WTC11 (cell line): ENCODE data around the gene CARD11. TPM values are rescaled to one million over a fixed set of nuclear protein-coding genes. Genes with fewer than 3 reads are reported as not detected.

Experiments
- CREB1 ChIP-seq: sonication (generic); formaldehyde crosslinking; IDR thresholded peaks from 2 replicates; pipeline ENCODE4 v1.8.0; 2023; ENCODE audit warnings: mild to moderate bottlenecking, missing genetic modification reagents
- FOXP1 ChIP-seq: sonication (generic); formaldehyde crosslinking; IDR thresholded peaks from 2 replicates; pipeline ENCODE4 v1.8.0; 2022; ENCODE audit warnings: missing genetic modification reagents, mild to moderate bottlenecking, moderate library complexity, borderline replicate concordance
- HMGA2 ChIP-seq: fragments of 250-450 bp; sonication (Bioruptor Pico); IDR thresholded peaks from 2 replicates; pipeline ENCODE4 v1.4.0; 2021; ENCODE audit warnings: mild to moderate bottlenecking, moderate library complexity
- IRF2 ChIP-seq: sonication (generic); formaldehyde crosslinking; IDR thresholded peaks from 2 replicates; pipeline ENCODE4 v1.8.0; 2022; ENCODE audit warnings: low read depth, missing genetic modification reagents, borderline replicate concordance
- JUN ChIP-seq: sonication (generic); formaldehyde crosslinking; IDR thresholded peaks from 2 replicates; pipeline ENCODE4 v1.8.0; 2023; ENCODE audit warnings: mild to moderate bottlenecking, missing genetic modification reagents
- KAT7 ChIP-seq: sonication (generic); formaldehyde crosslinking; IDR thresholded peaks from 2 replicates; pipeline ENCODE4 v1.8.1; 2023; ENCODE audit warnings: missing genetic modification reagents, mild to moderate bottlenecking, borderline replicate concordance
- MXD4 ChIP-seq: fragments of 250-450 bp; sonication (Bioruptor Pico); IDR thresholded peaks from 2 replicates; pipeline ENCODE4 v1.8.0; 2021; ENCODE audit warnings: mild to moderate bottlenecking, moderate library complexity, borderline replicate concordance
- NFATC4 ChIP-seq: fragments of 250-450 bp; sonication (Bioruptor Pico); IDR thresholded peaks from 2 replicates; pipeline ENCODE4 v1.9.0; 2021; ENCODE audit warnings: mild to moderate bottlenecking
- NFYB ChIP-seq: sonication (generic); formaldehyde crosslinking; conservative IDR thresholded peaks from 2 replicates; pipeline ENCODE4 v1.8.0; 2022; ENCODE audit warnings: low read depth, missing genetic modification reagents
- NR1H2 ChIP-seq: sonication (generic); formaldehyde crosslinking; IDR thresholded peaks from 2 replicates; pipeline ENCODE4 v1.9.0; 2021; ENCODE audit warnings: mild to moderate bottlenecking, moderate library complexity, missing genetic modification reagents
- NR2C2 ChIP-seq: sonication (generic); formaldehyde crosslinking; IDR thresholded peaks from 2 replicates; pipeline ENCODE4 v1.8.0; 2022; ENCODE audit warnings: mild to moderate bottlenecking, missing genetic modification reagents
- TEAD4 ChIP-seq: sonication (generic); formaldehyde crosslinking; IDR thresholded peaks from 2 replicates; pipeline ENCODE4 v1.8.0; 2022; ENCODE audit warnings: mild to moderate bottlenecking, missing genetic modification reagents
- ZBTB21 ChIP-seq: sonication (generic); formaldehyde crosslinking; IDR thresholded peaks from 2 replicates; pipeline ENCODE4 v1.8.1; 2023; ENCODE audit warnings: mild to moderate bottlenecking, missing genetic modification reagents, borderline replicate concordance
- ZNF138 ChIP-seq: sonication (generic); formaldehyde crosslinking; conservative IDR thresholded peaks from 2 replicates; pipeline ENCODE4 v1.8.1; 2022; ENCODE audit warnings: mild to moderate bottlenecking, moderate library complexity, missing genetic modification reagents
- total RNA-seq: library from RNA; stranded (reverse); gene quantifications from 3 replicates; pipeline ENCODE4 v1.2.3, GENCODE V29; 2021
- TF ChIP-seq, protein P1 (sequence below): sonication (generic); formaldehyde crosslinking; IDR thresholded peaks from 2 replicates; pipeline ENCODE4 v1.8.0; 2022; ENCODE audit warnings: mild to moderate bottlenecking, missing genetic modification reagents
- TF ChIP-seq, protein P2 (sequence below): sonication (generic); formaldehyde crosslinking; IDR thresholded peaks from 2 replicates; pipeline ENCODE4 v1.8.0; 2022; ENCODE audit warnings: mild to moderate bottlenecking, missing genetic modification reagents
- TF ChIP-seq, protein P3 (sequence below): sonication (generic); formaldehyde crosslinking; IDR thresholded peaks from 2 replicates; pipeline ENCODE4 v1.8.0; 2022; ENCODE audit warnings: mild to moderate bottlenecking, missing genetic modification reagents
- TF ChIP-seq, protein P4 (sequence below): sonication (generic); formaldehyde crosslinking; IDR thresholded peaks from 2 replicates; pipeline ENCODE4 v1.8.1; 2022; ENCODE audit warnings: mild to moderate bottlenecking, missing genetic modification reagents, moderate library complexity, borderline replicate concordance
- TF ChIP-seq, protein P5 (sequence below): fragments of 250-450 bp; sonication (Bioruptor Pico); IDR thresholded peaks from 2 replicates; pipeline ENCODE4 v1.9.0; 2021; ENCODE audit warnings: mild to moderate bottlenecking
- TF ChIP-seq, protein P6 (sequence below): fragments of 200-600 bp; IDR thresholded peaks from 2 replicates; pipeline ENCODE4 v1.8.0; 2022; ENCODE audit warnings: antibody characterized with exemption
- TF ChIP-seq, protein P7 (sequence below): sonication (generic); formaldehyde crosslinking; IDR thresholded peaks from 2 replicates; pipeline ENCODE4 v1.8.1; 2022; ENCODE audit warnings: low read depth, mild to moderate bottlenecking, moderate library complexity, missing genetic modification reagents, borderline replicate concordance
- TF ChIP-seq, protein P8 (sequence below): fragments of 250-450 bp; sonication (Bioruptor Pico); IDR thresholded peaks from 2 replicates; pipeline ENCODE4 v1.8.0; 2021; ENCODE audit warnings: mild to moderate bottlenecking
- TF ChIP-seq, protein P9 (sequence below): sonication (generic); formaldehyde crosslinking; IDR thresholded peaks from 2 replicates; pipeline ENCODE4 v1.8.1; 2023; ENCODE audit warnings: mild to moderate bottlenecking, missing genetic modification reagents

Gene CARD11
- total RNA-seq, 1 experiment from 2014 or later = 40.8 TPM

DNA sequence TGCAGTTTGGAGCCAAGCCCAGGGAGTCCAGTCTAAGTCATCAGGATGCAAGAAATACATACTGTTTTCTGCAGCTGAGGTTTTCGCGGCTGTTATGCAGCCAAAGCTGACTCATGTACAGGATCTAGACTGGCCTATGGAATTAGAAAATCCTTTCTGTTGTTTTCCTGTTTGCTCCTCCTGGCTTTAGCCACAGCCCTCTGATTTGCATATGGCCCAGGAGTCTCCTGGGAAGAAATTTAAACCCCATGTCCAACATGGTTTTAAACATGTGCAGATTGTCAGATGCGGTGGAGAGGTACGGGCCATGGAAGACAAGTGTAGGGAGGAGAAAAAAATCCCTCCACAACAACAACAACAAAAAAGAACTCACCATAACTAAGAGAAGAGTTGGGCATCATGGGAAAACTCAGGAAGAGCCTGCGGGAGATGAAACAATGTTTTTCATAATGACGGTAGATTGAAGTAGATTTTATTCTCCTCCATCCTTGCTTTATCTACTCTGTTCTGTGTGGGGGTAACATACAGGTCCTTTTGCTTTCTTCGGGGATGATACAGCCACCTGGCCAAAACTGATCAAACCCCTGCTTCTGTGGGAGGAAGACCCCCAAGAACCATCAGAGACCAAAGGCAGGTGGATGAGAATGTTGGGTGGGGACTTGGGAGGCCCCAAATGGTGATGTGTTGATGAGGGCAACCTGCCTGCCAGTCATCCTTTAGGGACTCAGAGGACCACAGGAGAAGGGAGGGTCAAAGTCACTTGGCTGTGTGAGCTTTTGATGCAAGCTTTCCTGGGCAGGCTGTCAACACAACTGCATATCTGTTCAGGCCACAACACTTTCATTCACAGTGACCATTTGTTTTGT is 169.7 kb downstream of the CARD11 start (continued):
- TF ChIP-seq, protein P1, sequence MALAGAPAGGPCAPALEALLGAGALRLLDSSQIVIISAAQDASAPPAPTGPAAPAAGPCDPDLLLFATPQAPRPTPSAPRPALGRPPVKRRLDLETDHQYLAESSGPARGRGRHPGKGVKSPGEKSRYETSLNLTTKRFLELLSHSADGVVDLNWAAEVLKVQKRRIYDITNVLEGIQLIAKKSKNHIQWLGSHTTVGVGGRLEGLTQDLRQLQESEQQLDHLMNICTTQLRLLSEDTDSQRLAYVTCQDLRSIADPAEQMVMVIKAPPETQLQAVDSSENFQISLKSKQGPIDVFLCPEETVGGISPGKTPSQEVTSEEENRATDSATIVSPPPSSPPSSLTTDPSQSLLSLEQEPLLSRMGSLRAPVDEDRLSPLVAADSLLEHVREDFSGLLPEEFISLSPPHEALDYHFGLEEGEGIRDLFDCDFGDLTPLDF (CRISPR knock-in tag) = no peak; the same call in 1 of the 2 replicates
- TF ChIP-seq, protein P2, sequence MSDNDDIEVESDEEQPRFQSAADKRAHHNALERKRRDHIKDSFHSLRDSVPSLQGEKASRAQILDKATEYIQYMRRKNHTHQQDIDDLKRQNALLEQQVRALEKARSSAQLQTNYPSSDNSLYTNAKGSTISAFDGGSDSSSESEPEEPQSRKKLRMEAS = peak; percentile 42; the same call in 1 of the 2 replicates
- no peak for TF ChIP-seq NR1H2 (CRISPR knock-in tag)
- no peak for TF ChIP-seq KAT7 (CRISPR knock-in tag)
- TF ChIP-seq, protein P3, sequence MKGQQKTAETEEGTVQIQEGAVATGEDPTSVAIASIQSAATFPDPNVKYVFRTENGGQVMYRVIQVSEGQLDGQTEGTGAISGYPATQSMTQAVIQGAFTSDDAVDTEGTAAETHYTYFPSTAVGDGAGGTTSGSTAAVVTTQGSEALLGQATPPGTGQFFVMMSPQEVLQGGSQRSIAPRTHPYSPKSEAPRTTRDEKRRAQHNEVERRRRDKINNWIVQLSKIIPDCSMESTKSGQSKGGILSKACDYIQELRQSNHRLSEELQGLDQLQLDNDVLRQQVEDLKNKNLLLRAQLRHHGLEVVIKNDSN (CRISPR knock-in tag) = no peak
- TF ChIP-seq, protein P4, sequence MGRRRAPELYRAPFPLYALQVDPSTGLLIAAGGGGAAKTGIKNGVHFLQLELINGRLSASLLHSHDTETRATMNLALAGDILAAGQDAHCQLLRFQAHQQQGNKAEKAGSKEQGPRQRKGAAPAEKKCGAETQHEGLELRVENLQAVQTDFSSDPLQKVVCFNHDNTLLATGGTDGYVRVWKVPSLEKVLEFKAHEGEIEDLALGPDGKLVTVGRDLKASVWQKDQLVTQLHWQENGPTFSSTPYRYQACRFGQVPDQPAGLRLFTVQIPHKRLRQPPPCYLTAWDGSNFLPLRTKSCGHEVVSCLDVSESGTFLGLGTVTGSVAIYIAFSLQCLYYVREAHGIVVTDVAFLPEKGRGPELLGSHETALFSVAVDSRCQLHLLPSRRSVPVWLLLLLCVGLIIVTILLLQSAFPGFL (CRISPR knock-in tag) = no peak
- peak; percentile 84; the same call in 1 of the 2 replicates for TF ChIP-seq CREB1
- TF ChIP-seq ZBTB21 (CRISPR knock-in tag) = no peak
- TF ChIP-seq, protein P5, sequence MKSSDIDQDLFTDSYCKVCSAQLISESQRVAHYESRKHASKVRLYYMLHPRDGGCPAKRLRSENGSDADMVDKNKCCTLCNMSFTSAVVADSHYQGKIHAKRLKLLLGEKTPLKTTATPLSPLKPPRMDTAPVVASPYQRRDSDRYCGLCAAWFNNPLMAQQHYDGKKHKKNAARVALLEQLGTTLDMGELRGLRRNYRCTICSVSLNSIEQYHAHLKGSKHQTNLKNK = no peak
- TF ChIP-seq, protein P6, sequence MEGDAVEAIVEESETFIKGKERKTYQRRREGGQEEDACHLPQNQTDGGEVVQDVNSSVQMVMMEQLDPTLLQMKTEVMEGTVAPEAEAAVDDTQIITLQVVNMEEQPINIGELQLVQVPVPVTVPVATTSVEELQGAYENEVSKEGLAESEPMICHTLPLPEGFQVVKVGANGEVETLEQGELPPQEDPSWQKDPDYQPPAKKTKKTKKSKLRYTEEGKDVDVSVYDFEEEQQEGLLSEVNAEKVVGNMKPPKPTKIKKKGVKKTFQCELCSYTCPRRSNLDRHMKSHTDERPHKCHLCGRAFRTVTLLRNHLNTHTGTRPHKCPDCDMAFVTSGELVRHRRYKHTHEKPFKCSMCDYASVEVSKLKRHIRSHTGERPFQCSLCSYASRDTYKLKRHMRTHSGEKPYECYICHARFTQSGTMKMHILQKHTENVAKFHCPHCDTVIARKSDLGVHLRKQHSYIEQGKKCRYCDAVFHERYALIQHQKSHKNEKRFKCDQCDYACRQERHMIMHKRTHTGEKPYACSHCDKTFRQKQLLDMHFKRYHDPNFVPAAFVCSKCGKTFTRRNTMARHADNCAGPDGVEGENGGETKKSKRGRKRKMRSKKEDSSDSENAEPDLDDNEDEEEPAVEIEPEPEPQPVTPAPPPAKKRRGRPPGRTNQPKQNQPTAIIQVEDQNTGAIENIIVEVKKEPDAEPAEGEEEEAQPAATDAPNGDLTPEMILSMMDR = no peak
- TF ChIP-seq, protein P7, sequence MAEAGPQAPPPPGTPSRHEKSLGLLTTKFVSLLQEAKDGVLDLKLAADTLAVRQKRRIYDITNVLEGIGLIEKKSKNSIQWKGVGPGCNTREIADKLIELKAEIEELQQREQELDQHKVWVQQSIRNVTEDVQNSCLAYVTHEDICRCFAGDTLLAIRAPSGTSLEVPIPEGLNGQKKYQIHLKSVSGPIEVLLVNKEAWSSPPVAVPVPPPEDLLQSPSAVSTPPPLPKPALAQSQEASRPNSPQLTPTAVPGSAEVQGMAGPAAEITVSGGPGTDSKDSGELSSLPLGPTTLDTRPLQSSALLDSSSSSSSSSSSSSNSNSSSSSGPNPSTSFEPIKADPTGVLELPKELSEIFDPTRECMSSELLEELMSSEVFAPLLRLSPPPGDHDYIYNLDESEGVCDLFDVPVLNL (CRISPR knock-in tag) = no peak
- peak; percentile 51; the same call in 1 of the 2 replicates for TF ChIP-seq NR2C2 (CRISPR knock-in tag)
- no peak for TF ChIP-seq IRF2 (CRISPR knock-in tag)
- no peak for TF ChIP-seq TEAD4 (CRISPR knock-in tag)
- TF ChIP-seq, protein P8, sequence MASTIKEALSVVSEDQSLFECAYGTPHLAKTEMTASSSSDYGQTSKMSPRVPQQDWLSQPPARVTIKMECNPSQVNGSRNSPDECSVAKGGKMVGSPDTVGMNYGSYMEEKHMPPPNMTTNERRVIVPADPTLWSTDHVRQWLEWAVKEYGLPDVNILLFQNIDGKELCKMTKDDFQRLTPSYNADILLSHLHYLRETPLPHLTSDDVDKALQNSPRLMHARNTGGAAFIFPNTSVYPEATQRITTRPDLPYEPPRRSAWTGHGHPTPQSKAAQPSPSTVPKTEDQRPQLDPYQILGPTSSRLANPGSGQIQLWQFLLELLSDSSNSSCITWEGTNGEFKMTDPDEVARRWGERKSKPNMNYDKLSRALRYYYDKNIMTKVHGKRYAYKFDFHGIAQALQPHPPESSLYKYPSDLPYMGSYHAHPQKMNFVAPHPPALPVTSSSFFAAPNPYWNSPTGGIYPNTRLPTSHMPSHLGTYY (CRISPR knock-in tag) = peak; percentile 98
- TF ChIP-seq JUN = no peak
- no peak for TF ChIP-seq HMGA2 (CRISPR knock-in tag)
- peak; percentile 99 for TF ChIP-seq NFATC4 (CRISPR knock-in tag)
- TF ChIP-seq FOXP1 = no peak; the same call in 1 of the 2 replicates
- TF ChIP-seq NFYB (CRISPR knock-in tag) = peak; percentile 41; the same call in 1 of the 2 replicates
- 0 out of 2 replicates have a peak, but pooled peaks have one; percentile 33 for TF ChIP-seq ZNF138 (CRISPR knock-in tag)
- TF ChIP-seq, protein P9, sequence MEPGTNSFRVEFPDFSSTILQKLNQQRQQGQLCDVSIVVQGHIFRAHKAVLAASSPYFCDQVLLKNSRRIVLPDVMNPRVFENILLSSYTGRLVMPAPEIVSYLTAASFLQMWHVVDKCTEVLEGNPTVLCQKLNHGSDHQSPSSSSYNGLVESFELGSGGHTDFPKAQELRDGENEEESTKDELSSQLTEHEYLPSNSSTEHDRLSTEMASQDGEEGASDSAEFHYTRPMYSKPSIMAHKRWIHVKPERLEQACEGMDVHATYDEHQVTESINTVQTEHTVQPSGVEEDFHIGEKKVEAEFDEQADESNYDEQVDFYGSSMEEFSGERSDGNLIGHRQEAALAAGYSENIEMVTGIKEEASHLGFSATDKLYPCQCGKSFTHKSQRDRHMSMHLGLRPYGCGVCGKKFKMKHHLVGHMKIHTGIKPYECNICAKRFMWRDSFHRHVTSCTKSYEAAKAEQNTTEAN = no peak
- no peak for TF ChIP-seq MXD4 (CRISPR knock-in tag)
- TF ChIP-seq, all 79 proteins: peak for 31
